Calu3 (cell line): ENCODE results near the gene IBTK. TPM values are rescaled to one million over a fixed set of nuclear protein-coding genes. Genes with fewer than 3 reads are reported as not detected.
A peak's percentile ranks its signal among the peaks of the same experiment; 100 is the strongest.

Source experiments
- BruUV-seq: library from RNA; stranded (reverse); fragments of 400-500 nt; replicated peaks from 2 replicates; lab custom pipeline; 2021; lab: Mats Ljungman, UMichigan
- CTCF ChIA-PET: fragments of 300-600 bp; sonication (Branson Sonifier 250); formaldehyde crosslinking; loops from one replicate; lab custom pipeline; 2022; ENCODE audit warnings: antibody characterized with exemption; lab: Charles Lee
- DNase-seq: peaks from one replicate; pipeline ENCODE4 v3.0.0; 2022
- H3K27ac Mint-ChIP-seq: one replicate; pipeline ENCODE4 v1.8.0; 2022; ENCODE audit warnings: mixed read lengths; ENCODE audit not compliant: unreplicated experiment
- H3K27me3 Mint-ChIP-seq: one replicate; pipeline ENCODE4 v1.8.0; 2022; ENCODE audit warnings: mixed read lengths; ENCODE audit not compliant: unreplicated experiment
- H3K36me3 Mint-ChIP-seq: one replicate; pipeline ENCODE4 v1.8.0; 2022; ENCODE audit warnings: mild to moderate bottlenecking, moderate library complexity, mixed read lengths; ENCODE audit not compliant: insufficient read depth, unreplicated experiment
- H3K4me1 Mint-ChIP-seq: one replicate; pipeline ENCODE4 v1.8.0; 2022; ENCODE audit warnings: mild to moderate bottlenecking, low read depth, mixed read lengths; ENCODE audit not compliant: unreplicated experiment
- H3K4me3 Mint-ChIP-seq: one replicate; pipeline ENCODE4 v1.8.0; 2022; ENCODE audit warnings: mild to moderate bottlenecking, low read depth, moderate library complexity, mixed read lengths; ENCODE audit not compliant: unreplicated experiment
- H3K9me3 Mint-ChIP-seq: one replicate; pipeline ENCODE4 v1.8.0; 2022; ENCODE audit warnings: low read depth, mixed read lengths; ENCODE audit not compliant: unreplicated experiment
- CTCF ChIP-seq: fragments of 200-600 bp; IDR thresholded peaks from one replicate; pipeline ENCODE4 v1.8.0; 2022; ENCODE audit warnings: antibody characterized with exemption; ENCODE audit not compliant: unreplicated experiment
- intact Hi-C: fragments of 100-400 bp; cut with micrococcal nuclease; formaldehyde crosslinking; loops from one replicate; pipeline ENCODE4 v1.10.0; 2022; ENCODE audit not compliant: unreplicated experiment
- total RNA-seq: library from RNA; stranded (reverse); gene quantifications from 2 replicates; pipeline ENCODE4 v1.2.3, GENCODE V29; 2022

IBTK gene
- total RNA-seq, 1 experiment from 2014 or later = 48.3 TPM

- H3K4me3 Mint-ChIP-seq = peak overlapping the region; percentile 90
- H3K4me1 Mint-ChIP-seq = peaks cover 19% of the 10 kb centered on the region
- no peak for TF ChIP-seq CTCF
- intact Hi-C loops = loop anchor here (5.0 kb wide), 1 partner anchor 947 kb away; the partner anchor contains the start of genes PGM3 and RWDD2A
- H3K36me3 Mint-ChIP-seq = peaks cover 49% of the 10 kb centered on the region
- H3K27ac Mint-ChIP-seq = peak overlapping the region; percentile 76
- no peaks in the 10 kb centered on the region for H3K27me3 Mint-ChIP-seq
- no TSS peak for BruUV-seq
- DNase-seq = no peak
- CTCF ChIA-PET = no interaction called here
- H3K9me3 Mint-ChIP-seq = no peaks in the 10 kb centered on the region
Measured at GRCh38 chr6:82245376-82245775, 2.2 kb downstream of the IBTK start.

GRCh38 chr6:82243884-82244283, 3.7 kb downstream of the IBTK start:
- Mint-ChIP-seq H3K27ac (no peak overlapping the region), H3K9me3 (no peaks in the 10 kb centered on the region), H3K27me3 (no peaks in the 10 kb centered on the region), H3K36me3 (peaks cover 49% of the 10 kb centered on the region), H3K4me3 (peak overlapping the region; percentile 90), H3K4me1 (peaks cover 19% of the 10 kb centered on the region)
- CTCF ChIA-PET = no interaction called here
- DNase-seq = no peak
- no TSS peak for BruUV-seq
- intact Hi-C loops = no loop called here
- no peak for TF ChIP-seq CTCF

- CTCF ChIA-PET = no interaction called here
- intact Hi-C loops = no loop called here
- Mint-ChIP-seq H3K27ac (no peak overlapping the region), H3K4me3 (no peak overlapping the region), H3K36me3 (peaks cover 27% of the 10 kb centered on the region), H3K9me3 (no peaks in the 10 kb centered on the region), H3K27me3 (no peaks in the 10 kb centered on the region), H3K4me1 (peaks cover 21% of the 10 kb centered on the region)
- DNase-seq = no peak
- TF ChIP-seq CTCF = no peak
- BruUV-seq = no TSS peak
Measured at GRCh38 chr6:82240186-82240585, 7.4 kb downstream of the IBTK start.

GRCh38 chr6:82239597-82239996, 7.9 kb downstream of the IBTK start:
- Mint-ChIP-seq H3K4me3 (no peak overlapping the region), H3K27me3 (no peaks in the 10 kb centered on the region), H3K27ac (no peak overlapping the region), H3K9me3 (no peaks in the 10 kb centered on the region), H3K36me3 (peaks cover 24% of the 10 kb centered on the region), H3K4me1 (peaks cover 15% of the 10 kb centered on the region)
- CTCF ChIA-PET = no interaction called here
- intact Hi-C loops = no loop called here
- DNase-seq = no peak
- TF ChIP-seq CTCF = no peak
- BruUV-seq = no TSS peak
